ENCODE results near the gene PIK3C2G.

DNA sequence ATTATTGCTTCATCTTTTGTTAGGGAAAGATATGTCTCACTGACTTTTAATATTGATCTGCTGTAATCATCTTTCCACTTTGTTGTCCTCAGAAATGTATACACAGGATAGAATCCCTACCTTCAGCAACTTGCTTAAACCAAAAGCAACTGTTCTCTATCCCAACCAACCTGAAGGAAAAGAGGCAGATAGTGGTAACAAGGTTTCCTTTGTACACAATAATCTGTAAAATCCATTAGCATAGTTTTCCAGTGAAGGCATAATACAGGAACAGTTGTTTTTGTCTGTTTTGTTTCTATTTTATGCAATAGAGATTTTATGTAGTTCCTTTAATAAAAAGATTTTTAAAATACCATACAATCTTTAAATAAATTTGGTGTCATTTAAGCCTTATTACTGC, 170.5 kb downstream of the PIK3C2G start:
- TF ChIP-seq TAF1 (IDR thresholded peaks at IDR 0.05; ENCODE audit: borderline replicate concordance, insufficient read depth, low read length) (no peak), POLR2AphosphoS5 (IDR thresholded peaks at IDR 0.05; ENCODE audit: low read depth, low read length) (no peak), SIN3A (IDR thresholded peaks at IDR 0.05; ENCODE audit: borderline replicate concordance, insufficient read depth, low read length) (no peak), FOXP2 (optimal IDR thresholded peaks at IDR 0.05; ENCODE audit: borderline replicate concordance, extremely low read depth, extremely low read length, insufficient read depth) (no peak)
- TF ChIP-seq, protein P1, sequence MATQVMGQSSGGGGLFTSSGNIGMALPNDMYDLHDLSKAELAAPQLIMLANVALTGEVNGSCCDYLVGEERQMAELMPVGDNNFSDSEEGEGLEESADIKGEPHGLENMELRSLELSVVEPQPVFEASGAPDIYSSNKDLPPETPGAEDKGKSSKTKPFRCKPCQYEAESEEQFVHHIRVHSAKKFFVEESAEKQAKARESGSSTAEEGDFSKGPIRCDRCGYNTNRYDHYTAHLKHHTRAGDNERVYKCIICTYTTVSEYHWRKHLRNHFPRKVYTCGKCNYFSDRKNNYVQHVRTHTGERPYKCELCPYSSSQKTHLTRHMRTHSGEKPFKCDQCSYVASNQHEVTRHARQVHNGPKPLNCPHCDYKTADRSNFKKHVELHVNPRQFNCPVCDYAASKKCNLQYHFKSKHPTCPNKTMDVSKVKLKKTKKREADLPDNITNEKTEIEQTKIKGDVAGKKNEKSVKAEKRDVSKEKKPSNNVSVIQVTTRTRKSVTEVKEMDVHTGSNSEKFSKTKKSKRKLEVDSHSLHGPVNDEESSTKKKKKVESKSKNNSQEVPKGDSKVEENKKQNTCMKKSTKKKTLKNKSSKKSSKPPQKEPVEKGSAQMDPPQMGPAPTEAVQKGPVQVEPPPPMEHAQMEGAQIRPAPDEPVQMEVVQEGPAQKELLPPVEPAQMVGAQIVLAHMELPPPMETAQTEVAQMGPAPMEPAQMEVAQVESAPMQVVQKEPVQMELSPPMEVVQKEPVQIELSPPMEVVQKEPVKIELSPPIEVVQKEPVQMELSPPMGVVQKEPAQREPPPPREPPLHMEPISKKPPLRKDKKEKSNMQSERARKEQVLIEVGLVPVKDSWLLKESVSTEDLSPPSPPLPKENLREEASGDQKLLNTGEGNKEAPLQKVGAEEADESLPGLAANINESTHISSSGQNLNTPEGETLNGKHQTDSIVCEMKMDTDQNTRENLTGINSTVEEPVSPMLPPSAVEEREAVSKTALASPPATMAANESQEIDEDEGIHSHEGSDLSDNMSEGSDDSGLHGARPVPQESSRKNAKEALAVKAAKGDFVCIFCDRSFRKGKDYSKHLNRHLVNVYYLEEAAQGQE (IDR thresholded peaks at IDR 0.05; ENCODE audit: insufficient read depth in 1 of 2, low read depth in 2 of 2, low read length in 2 of 2): no peak

Data from PFSK-1 (cell line).